ENCODE data around the gene C10orf105.

The C10orf105 gene

GRCh38 chr10:71719464-71720201, at the start of gene C10orf105:
Gene C10orf105 (minus strand): TSS chr10:71719778. CDS start chr10:71716337, 3,441 bp downstream.
- peak in 22 of 51 donors; percentile 18 to 82 (median 54) for DNase-seq

- DNase-seq, result no peak
Measured at GRCh38 chr10:71767420-71768035, 48.0 kb upstream of the C10orf105 start.

GRCh38 chr10:71766717-71767419, 47.3 kb upstream of the C10orf105 start:
- DNase-seq, result no peak

GRCh38 chr10:71765906-71766716, 46.5 kb upstream of the C10orf105 start:
- no peak for DNase-seq

GRCh38 chr10:71765176-71765904, 45.8 kb upstream of the C10orf105 start:
- peak in 4 of 51 donors; percentile 41 to 59 (median 42) for DNase-seq

GRCh38 chr10:71763352-71764127, 44.0 kb upstream of the C10orf105 start:
- DNase-seq, result no peak

GRCh38 chr10:71762324-71762723, 42.7 kb upstream of the C10orf105 start:
- no peak for DNase-seq

GRCh38 chr10:71761541-71762113, 42.0 kb upstream of the C10orf105 start:
- DNase-seq, result no peak

- DNase-seq, result no peak
Measured at GRCh38 chr10:71761105-71761511, 41.5 kb upstream of the C10orf105 start.

- peak in 23 of 51 donors; percentile 16 to 73 (median 52) for DNase-seq
Measured at GRCh38 chr10:71757399-71757922, 37.9 kb upstream of the C10orf105 start.

GRCh38 chr10:71756311-71757191, 37.0 kb upstream of the C10orf105 start:
- DNase-seq, result peak in 9 of 51 donors; percentile 18 to 73 (median 36)

GRCh38 chr10:71755179-71755879, 35.8 kb upstream of the C10orf105 start:
- no peak for DNase-seq

GRCh38 chr10:71754562-71754961, 35.0 kb upstream of the C10orf105 start:
- DNase-seq, result no peak

- no peak for DNase-seq
Measured at GRCh38 chr10:71753960-71754505, 34.5 kb upstream of the C10orf105 start.

GRCh38 chr10:71753091-71753959, 33.7 kb upstream of the C10orf105 start:
- peak in 22 of 51 donors; percentile 18 to 60 (median 40) for DNase-seq

Measured in hypothalamus (tissue), 51 donors.